ENCODE measurements around the gene TEKT5.

DNA sequence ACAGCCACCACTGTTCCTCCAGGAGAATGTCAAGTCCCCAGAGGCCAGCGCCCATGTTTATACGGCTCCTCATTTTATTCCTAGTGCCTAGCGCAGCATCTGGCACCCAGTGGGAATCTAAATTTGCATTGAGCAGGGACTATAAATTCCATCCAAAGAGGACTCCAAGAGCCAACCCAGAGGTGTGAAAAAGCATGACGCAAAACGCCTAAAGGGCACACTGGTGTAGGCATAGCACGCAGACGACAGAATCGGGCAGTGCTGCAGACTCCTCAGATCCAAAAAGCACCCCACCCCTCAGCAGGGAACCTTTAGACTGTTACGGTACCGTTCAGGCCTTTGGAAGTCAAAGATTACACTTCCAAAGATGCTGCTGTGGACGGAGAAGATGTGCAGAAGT, 19.5 kb downstream of the TEKT5 start:
- TF ChIP-seq, protein P1, sequence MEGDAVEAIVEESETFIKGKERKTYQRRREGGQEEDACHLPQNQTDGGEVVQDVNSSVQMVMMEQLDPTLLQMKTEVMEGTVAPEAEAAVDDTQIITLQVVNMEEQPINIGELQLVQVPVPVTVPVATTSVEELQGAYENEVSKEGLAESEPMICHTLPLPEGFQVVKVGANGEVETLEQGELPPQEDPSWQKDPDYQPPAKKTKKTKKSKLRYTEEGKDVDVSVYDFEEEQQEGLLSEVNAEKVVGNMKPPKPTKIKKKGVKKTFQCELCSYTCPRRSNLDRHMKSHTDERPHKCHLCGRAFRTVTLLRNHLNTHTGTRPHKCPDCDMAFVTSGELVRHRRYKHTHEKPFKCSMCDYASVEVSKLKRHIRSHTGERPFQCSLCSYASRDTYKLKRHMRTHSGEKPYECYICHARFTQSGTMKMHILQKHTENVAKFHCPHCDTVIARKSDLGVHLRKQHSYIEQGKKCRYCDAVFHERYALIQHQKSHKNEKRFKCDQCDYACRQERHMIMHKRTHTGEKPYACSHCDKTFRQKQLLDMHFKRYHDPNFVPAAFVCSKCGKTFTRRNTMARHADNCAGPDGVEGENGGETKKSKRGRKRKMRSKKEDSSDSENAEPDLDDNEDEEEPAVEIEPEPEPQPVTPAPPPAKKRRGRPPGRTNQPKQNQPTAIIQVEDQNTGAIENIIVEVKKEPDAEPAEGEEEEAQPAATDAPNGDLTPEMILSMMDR (IDR thresholded peaks at IDR 0.05) = no peak
- TF ChIP-seq POLR2AphosphoS5 (IDR thresholded peaks at IDR 0.05) (no peak), POLR2A (IDR thresholded peaks at IDR 0.05) (no peak)

All from breast epithelium (tissue), 3 donors.